ENCODE data around the gene KATNA1. TPM values are rescaled to one million over a fixed set of nuclear protein-coding genes. Genes with fewer than 3 reads are reported as not detected.
A peak's percentile ranks its signal among the peaks of the same experiment; 100 is the strongest.

The KATNA1 gene
- 16.3 TPM for polyA plus RNA-seq (2013, experiment 1 of 2)
- 16.4 TPM for polyA plus RNA-seq (2013, experiment 2 of 2)

DNA sequence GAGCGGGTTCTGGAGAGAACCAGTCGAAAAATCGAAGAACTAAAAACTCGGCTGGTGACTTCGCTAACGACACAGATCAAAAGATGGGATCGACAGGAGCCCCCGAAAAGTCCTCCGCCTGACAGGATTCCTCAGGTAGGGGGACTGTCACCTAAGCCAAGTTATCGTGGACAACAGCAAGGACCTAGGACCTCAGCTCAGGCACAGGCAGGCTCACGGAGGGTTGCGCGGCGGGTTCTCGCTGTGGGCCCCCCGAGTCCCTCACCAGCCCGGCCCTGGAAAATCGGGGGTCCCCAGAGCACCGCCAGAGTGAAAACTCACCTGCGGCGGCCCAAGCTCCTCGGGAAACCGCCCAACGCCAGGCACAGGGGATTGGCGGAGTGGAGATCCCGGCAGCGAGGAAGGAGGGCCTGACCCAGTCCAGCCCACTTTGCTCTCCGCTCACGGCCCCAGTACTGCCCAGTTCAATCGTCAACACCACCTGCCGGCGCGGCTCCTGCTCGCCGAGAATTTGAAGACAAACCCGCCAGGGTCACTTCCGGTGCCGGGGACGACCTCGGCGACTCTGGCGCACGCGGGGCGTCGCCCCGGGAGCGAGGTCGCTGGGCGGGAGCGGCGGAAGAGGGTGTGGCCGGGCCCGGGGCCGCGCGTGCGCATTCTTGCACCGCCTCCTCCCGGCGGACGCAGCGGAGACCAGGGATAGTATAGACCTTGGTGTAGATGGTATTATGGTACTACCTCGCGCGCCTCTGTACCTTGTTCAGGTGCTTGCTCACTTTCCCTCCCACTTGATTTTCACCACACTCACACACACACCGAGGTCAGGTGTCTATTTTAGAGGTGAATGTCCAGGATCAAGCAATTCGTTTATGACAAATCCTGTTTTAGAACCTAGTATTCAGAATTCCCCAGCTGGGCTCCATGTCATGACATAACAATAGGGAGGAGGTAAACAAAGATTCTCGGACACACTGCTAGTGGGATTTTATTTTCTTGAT, at the start of gene KATNA1:
Gene KATNA1 (minus strand): TSS at position 567 of the 998 bp plus-strand sequence. CDS start 10,167 bp downstream, outside the sequence.
- 0% methylated on average over 39 of the region's 69 CpGs for WGBS
- Histone ChIP-seq H4K91ac (ENCODE audit: low read length) (peak within 1 kb of the TSS; percentile 30), H3K9me3 (ENCODE audit: control insufficient read depth, low read length) (no peaks in the 10 kb centered on the region), H3K4me2 (ENCODE audit: low read length, poor library complexity, severe bottlenecking) (peak within 1 kb of the TSS; percentile 96), H4K8ac (ENCODE audit: low read length) (no peak within 1 kb of the TSS), H3K4ac (ENCODE audit: low read depth in 1 of 2, low read length in 2 of 2) (peak within 1 kb of the TSS in 1 of 2 experiments; percentile 40), H3K79me1 (replicated peaks; ENCODE audit: low read length, poor library complexity, severe bottlenecking) (peaks cover 3% of the 10 kb centered on the region), H2AFZ (ENCODE audit: low read depth, low read length) (peak within 1 kb of the TSS; percentile 69), H2AK5ac (ENCODE audit: low read length, severe bottlenecking) (no peak within 1 kb of the TSS), H3K27me3 (ENCODE audit: control insufficient read depth in 1 of 2, insufficient read depth in 1 of 2, low read length in 2 of 2) (no peaks in the 10 kb centered on the region), H2BK5ac (ENCODE audit: low read depth, low read length, poor library complexity, severe bottlenecking) (no peak within 1 kb of the TSS), H3K4me1 (ENCODE audit: control insufficient read depth, insufficient read depth, low read depth, low read length) (no peaks in the 10 kb centered on the region), H3K14ac (ENCODE audit: low read length in 2 of 2) (peak within 1 kb of the TSS in 1 of 2 experiments; percentile 26), H3K18ac (ENCODE audit: low read depth in 1 of 2, low read length in 2 of 2) (peak within 1 kb of the TSS; percentile 72 to 82), H3K36me3 (ENCODE audit: control insufficient read depth in 1 of 2, insufficient read depth in 2 of 2, low read depth in 1 of 2, low read length in 2 of 2) (no peaks in the 10 kb centered on the region), H2BK12ac (ENCODE audit: low read length in 2 of 2) (peak within 1 kb of the TSS in 1 of 2 experiments; percentile 32), H2BK120ac (ENCODE audit: low read depth, low read length) (no peak within 1 kb of the TSS), H3K9ac (ENCODE audit: low read length) (peak within 1 kb of the TSS; percentile 95), H3K4me3 (ENCODE audit: insufficient read depth in 1 of 2, low read depth in 1 of 2, low read length in 2 of 2) (peak within 1 kb of the TSS; percentile 95 to 98), H3K23ac (ENCODE audit: low read length in 2 of 2) (peak within 1 kb of the TSS in 1 of 2 experiments; percentile 10), H2BK15ac (ENCODE audit: low read depth, poor library complexity, severe bottlenecking) (peak within 1 kb of the TSS; percentile 84), H3K27ac (ENCODE audit: low read length, poor library complexity, severe bottlenecking) (peak within 1 kb of the TSS; percentile 19)
- DNase-seq = peak; percentile 73

DNA sequence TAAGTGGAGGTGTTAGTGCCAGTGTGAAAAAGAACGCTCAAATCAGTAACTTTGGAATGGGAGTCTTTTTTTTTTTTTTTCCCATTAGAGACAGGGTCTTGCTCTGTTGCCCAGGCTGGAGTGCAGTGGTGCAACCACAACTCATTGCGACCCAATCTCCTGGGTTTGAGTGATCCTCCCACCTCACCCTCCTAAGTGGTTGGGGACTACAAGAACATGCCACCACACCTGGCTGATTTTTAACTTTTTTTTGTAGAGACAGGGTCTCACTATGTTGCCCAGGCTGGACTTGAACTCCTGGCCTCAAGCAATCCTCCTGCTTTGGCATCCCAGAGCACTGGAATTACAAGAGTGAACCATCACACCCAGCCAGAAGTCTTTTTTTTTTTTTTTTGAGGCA, 49.7 kb upstream of the KATNA1 start:
- H2BK12ac ChIP-seq (ENCODE audit: low read length in 2 of 2) = no peak overlapping the region
- H2BK5ac ChIP-seq (ENCODE audit: low read depth, low read length, poor library complexity, severe bottlenecking) = no peak overlapping the region
- H3K36me3 ChIP-seq (ENCODE audit: control insufficient read depth in 1 of 2, insufficient read depth in 2 of 2, low read depth in 1 of 2, low read length in 2 of 2) = peaks cover 5 to 63% of the 10 kb centered on the region in 2 experiments
- no peak overlapping the region for H2BK15ac ChIP-seq (ENCODE audit: low read depth, poor library complexity, severe bottlenecking)
- H4K91ac ChIP-seq (ENCODE audit: low read length) = no peak overlapping the region
- H3K9me3 ChIP-seq (ENCODE audit: control insufficient read depth, low read length) = no peaks in the 10 kb centered on the region
- no peak for DNase-seq
- no peak overlapping the region for H2AK5ac ChIP-seq (ENCODE audit: low read length, severe bottlenecking)
- H3K9ac ChIP-seq (ENCODE audit: low read length) = no peak overlapping the region
- no peak overlapping the region for H3K23ac ChIP-seq (ENCODE audit: low read length in 2 of 2)
- H3K4me2 ChIP-seq (ENCODE audit: low read length, poor library complexity, severe bottlenecking) = no peak overlapping the region
- H3K4me1 ChIP-seq (ENCODE audit: control insufficient read depth, insufficient read depth, low read depth, low read length) = peaks cover 1% of the 10 kb centered on the region
- no peak overlapping the region for H2AFZ ChIP-seq (ENCODE audit: low read depth, low read length)
- H3K27ac ChIP-seq (ENCODE audit: low read length, poor library complexity, severe bottlenecking) = no peak overlapping the region
- peaks cover 4% of the 10 kb centered on the region for H3K79me1 ChIP-seq (replicated peaks; ENCODE audit: low read length, poor library complexity, severe bottlenecking)
- H3K18ac ChIP-seq (ENCODE audit: low read depth in 1 of 2, low read length in 2 of 2) = no peak overlapping the region
- H3K14ac ChIP-seq (ENCODE audit: low read length in 2 of 2) = no peak overlapping the region
- no peak overlapping the region for H2BK120ac ChIP-seq (ENCODE audit: low read depth, low read length)
- H3K27me3 ChIP-seq (ENCODE audit: control insufficient read depth in 1 of 2, insufficient read depth in 1 of 2, low read length in 2 of 2) = no peaks in the 10 kb centered on the region
- H4K8ac ChIP-seq (ENCODE audit: low read length) = no peak overlapping the region
- no peak overlapping the region for H3K4me3 ChIP-seq (ENCODE audit: insufficient read depth in 1 of 2, low read depth in 1 of 2, low read length in 2 of 2)
- 99% methylated on average over 2 of the region's 2 CpGs for WGBS
- no peak overlapping the region for H3K4ac ChIP-seq (ENCODE audit: low read depth in 1 of 2, low read length in 2 of 2)

- peaks cover 1% of the 10 kb centered on the region for H3K4me1 ChIP-seq (ENCODE audit: control insufficient read depth, insufficient read depth, low read depth, low read length)
- H3K4me2 ChIP-seq (ENCODE audit: low read length, poor library complexity, severe bottlenecking) = no peak overlapping the region
- H3K27ac ChIP-seq (ENCODE audit: low read length, poor library complexity, severe bottlenecking) = no peak overlapping the region
- H2AFZ ChIP-seq (ENCODE audit: low read depth, low read length) = no peak overlapping the region
- H2BK15ac ChIP-seq (ENCODE audit: low read depth, poor library complexity, severe bottlenecking) = no peak overlapping the region
- 27% methylated on average over 1 of the region's 1 CpG for whole genome bisulfite sequencing
- H3K36me3 ChIP-seq (ENCODE audit: control insufficient read depth in 1 of 2, insufficient read depth in 2 of 2, low read depth in 1 of 2, low read length in 2 of 2) = peaks cover 11 to 70% of the 10 kb centered on the region in 2 experiments
- H3K18ac ChIP-seq (ENCODE audit: low read depth in 1 of 2, low read length in 2 of 2) = no peak overlapping the region
- H4K91ac ChIP-seq (ENCODE audit: low read length) = no peak overlapping the region
- H2BK5ac ChIP-seq (ENCODE audit: low read depth, low read length, poor library complexity, severe bottlenecking) = no peak overlapping the region
- H3K4ac ChIP-seq (ENCODE audit: low read depth in 1 of 2, low read length in 2 of 2) = no peak overlapping the region
- H3K9me3 ChIP-seq (ENCODE audit: control insufficient read depth, low read length) = no peaks in the 10 kb centered on the region
- H3K14ac ChIP-seq (ENCODE audit: low read length in 2 of 2) = no peak overlapping the region
- H2BK12ac ChIP-seq (ENCODE audit: low read length in 2 of 2) = no peak overlapping the region
- no peak overlapping the region for H2AK5ac ChIP-seq (ENCODE audit: low read length, severe bottlenecking)
- H3K23ac ChIP-seq (ENCODE audit: low read length in 2 of 2) = no peak overlapping the region
- peaks cover 6% of the 10 kb centered on the region for H3K79me1 ChIP-seq (replicated peaks; ENCODE audit: low read length, poor library complexity, severe bottlenecking)
- H3K27me3 ChIP-seq (ENCODE audit: control insufficient read depth in 1 of 2, insufficient read depth in 1 of 2, low read length in 2 of 2) = no peaks in the 10 kb centered on the region
- no peak overlapping the region for H2BK120ac ChIP-seq (ENCODE audit: low read depth, low read length)
- DNase-seq = no peak
- no peak overlapping the region for H3K9ac ChIP-seq (ENCODE audit: low read length)
- H3K4me3 ChIP-seq (ENCODE audit: insufficient read depth in 1 of 2, low read depth in 1 of 2, low read length in 2 of 2) = no peak overlapping the region
- no peak overlapping the region for H4K8ac ChIP-seq (ENCODE audit: low read length)
These were observed 48.4 kb upstream of the KATNA1 start for GRCh38 chr6:149696901-149697300.

DNA sequence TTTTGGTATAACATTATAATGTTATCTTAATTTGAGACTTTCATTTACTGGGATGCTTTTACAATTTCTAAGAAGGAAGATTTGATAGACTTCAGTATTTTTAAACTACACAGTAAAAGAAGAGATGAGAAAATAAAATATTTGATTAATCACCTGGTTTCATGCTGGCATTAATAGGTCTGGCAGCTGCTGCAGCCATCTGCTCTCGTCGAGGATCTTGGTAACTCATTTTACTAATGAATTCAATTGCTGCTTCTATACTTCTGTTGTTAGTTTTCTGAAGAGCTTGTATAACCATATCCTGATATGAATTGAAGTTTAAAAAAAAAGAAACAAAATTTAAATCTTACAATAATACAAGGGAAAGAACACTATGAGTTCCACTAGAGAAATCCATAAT, 46.4 kb upstream of the KATNA1 start:
- no peak overlapping the region for H3K27ac ChIP-seq (ENCODE audit: low read length, poor library complexity, severe bottlenecking)
- no peak overlapping the region for H2AK5ac ChIP-seq (ENCODE audit: low read length, severe bottlenecking)
- no peaks in the 10 kb centered on the region for H3K9me3 ChIP-seq (ENCODE audit: control insufficient read depth, low read length)
- no peak overlapping the region for H3K4me2 ChIP-seq (ENCODE audit: low read length, poor library complexity, severe bottlenecking)
- no peak overlapping the region for H3K14ac ChIP-seq (ENCODE audit: low read length in 2 of 2)
- no peaks in the 10 kb centered on the region for H3K4me1 ChIP-seq (ENCODE audit: control insufficient read depth, insufficient read depth, low read depth, low read length)
- WGBS = 100% methylated on average over 2 of the region's 2 CpGs
- no peak overlapping the region for H4K91ac ChIP-seq (ENCODE audit: low read length)
- H3K27me3 ChIP-seq (ENCODE audit: control insufficient read depth in 1 of 2, insufficient read depth in 1 of 2, low read length in 2 of 2) = no peaks in the 10 kb centered on the region
- peaks cover 13% of the 10 kb centered on the region for H3K79me1 ChIP-seq (replicated peaks; ENCODE audit: low read length, poor library complexity, severe bottlenecking)
- no peak overlapping the region for H3K4me3 ChIP-seq (ENCODE audit: insufficient read depth in 1 of 2, low read depth in 1 of 2, low read length in 2 of 2)
- DNase-seq = no peak
- H2BK120ac ChIP-seq (ENCODE audit: low read depth, low read length) = no peak overlapping the region
- no peak overlapping the region for H3K18ac ChIP-seq (ENCODE audit: low read depth in 1 of 2, low read length in 2 of 2)
- H4K8ac ChIP-seq (ENCODE audit: low read length) = no peak overlapping the region
- no peak overlapping the region for H2BK12ac ChIP-seq (ENCODE audit: low read length in 2 of 2)
- no peak overlapping the region for H3K9ac ChIP-seq (ENCODE audit: low read length)
- H2BK5ac ChIP-seq (ENCODE audit: low read depth, low read length, poor library complexity, severe bottlenecking) = no peak overlapping the region
- no peak overlapping the region for H2AFZ ChIP-seq (ENCODE audit: low read depth, low read length)
- H3K23ac ChIP-seq (ENCODE audit: low read length in 2 of 2) = no peak overlapping the region
- peaks cover 11 to 71% of the 10 kb centered on the region in 2 experiments for H3K36me3 ChIP-seq (ENCODE audit: control insufficient read depth in 1 of 2, insufficient read depth in 2 of 2, low read depth in 1 of 2, low read length in 2 of 2)
- no peak overlapping the region for H2BK15ac ChIP-seq (ENCODE audit: low read depth, poor library complexity, severe bottlenecking)
- H3K4ac ChIP-seq (ENCODE audit: low read depth in 1 of 2, low read length in 2 of 2) = no peak overlapping the region

Measured in mesenchymal stem cell (in vitro differentiated cells and primary cell).